ENCODE results near the gene MAPK13. TPM values are rescaled to one million over a fixed set of nuclear protein-coding genes. Genes with fewer than 3 reads are reported as not detected.
A peak's percentile ranks its signal among the peaks of the same experiment; 100 is the strongest.

Gene MAPK13
- total RNA-seq, 1 experiment from 2014 or later: 47.3 TPM

- ChIA-PET POLR2A (no interaction called here), RAD21 (ENCODE audit: low non-redundant PET in 1 of 2, low total read pairs in 2 of 2, uncharacterized antibody in 2 of 2, unreplicated experiment in 2 of 2) (no interaction called here), CTCF (interaction anchor here (0.9 kb wide), 1 partner anchor 11 kb away, joined by 3 read pairs; no protein-coding TSS in a partner anchor)
- no peak for ATAC-seq
- no peaks in the 10 kb centered on the region for H3K27me3 ChIP-seq (ENCODE audit: insufficient read depth, low read length)
- H3K36me3 ChIP-seq (ENCODE audit: control insufficient read depth in 1 of 2, insufficient read depth in 2 of 2, low read length in 2 of 2): peaks cover 4 to 6% of the 10 kb centered on the region in 2 experiments; a peak in 2 of 4 replicates
- H3K79me2 ChIP-seq (ENCODE audit: insufficient read depth, low read length): no peaks in the 10 kb centered on the region; the same call in 1 of the 2 replicates
- H3K4me2 ChIP-seq (ENCODE audit: low read length): peak overlapping the region; percentile 62; the same call in 1 of the 2 replicates
- H3K4me1 ChIP-seq (ENCODE audit: control insufficient read depth in 1 of 2, insufficient read depth in 2 of 2, low read length in 2 of 2): peaks cover 30 to 61% of the 10 kb centered on the region in 2 experiments
- BruUV-seq (replicated peaks): no TSS peak
- no peaks in the 10 kb centered on the region for H3K9me2 ChIP-seq (ENCODE audit: insufficient read depth)
- H4K20me1 ChIP-seq (ENCODE audit: insufficient read depth): no peaks in the 10 kb centered on the region
- intact Hi-C loops (cut with micrococcal nuclease): no loop called here
- no peak overlapping the region for H2AFZ ChIP-seq (ENCODE audit: low read depth, low read length, poor library complexity, severe bottlenecking)
- H3K27ac ChIP-seq (ENCODE audit: low read depth, low read length): no peak overlapping the region
- no peaks in the 10 kb centered on the region for H3K9me3 ChIP-seq (ENCODE audit: control insufficient read depth in 1 of 2, insufficient read depth in 1 of 2, low read depth in 1 of 2, low read length in 2 of 2)
- TF ChIP-seq CBX3 (IDR thresholded peaks at IDR 0.05; ENCODE audit: low read depth): no peak
- no peak for TF ChIP-seq JUND (IDR thresholded peaks at IDR 0.05)
- TF ChIP-seq ZNF274 (IDR thresholded peaks at IDR 0.05; ENCODE audit: low read depth, low read length): no peak
- TF ChIP-seq ZBTB33 (IDR thresholded peaks at IDR 0.05; ENCODE audit: extremely low read depth, insufficient replicate concordance, low read length): no peak
- no peak for TF ChIP-seq REST (IDR thresholded peaks at IDR 0.05; ENCODE audit: low read depth)
- no peak for TF ChIP-seq ELF1 (IDR thresholded peaks at IDR 0.05; ENCODE audit: borderline replicate concordance, low read depth)
- TF ChIP-seq EGR1 (IDR thresholded peaks at IDR 0.05; ENCODE audit: low read depth): no peak
- TF ChIP-seq RAD21 (IDR thresholded peaks at IDR 0.05; ENCODE audit: low read depth): no peak
- TF ChIP-seq ATF3 (IDR thresholded peaks at IDR 0.05): no peak
- TF ChIP-seq CTCF (IDR thresholded peaks at IDR 0.05 in 2 of 3, conservative IDR thresholded peaks at IDR 0.05 in 1 of 3; ENCODE audit: borderline replicate concordance in 1 of 3, insufficient read depth in 1 of 3, low read depth in 2 of 3, low read length in 2 of 3): no peak
- no peak for TF ChIP-seq POLR2AphosphoS5 (IDR thresholded peaks at IDR 0.05; ENCODE audit: low read depth, low read length)
- no peak for TF ChIP-seq SRF (IDR thresholded peaks at IDR 0.05; ENCODE audit: low read depth)
- TF ChIP-seq EZH2phosphoT487 (IDR thresholded peaks at IDR 0.05; ENCODE audit: borderline replicate concordance): no peak
- TF ChIP-seq MAX (IDR thresholded peaks at IDR 0.05): no peak
- no peak for TF ChIP-seq EZH2 (IDR thresholded peaks at IDR 0.05)
- no peak for TF ChIP-seq YY1 (IDR thresholded peaks at IDR 0.05; ENCODE audit: extremely low read depth, insufficient replicate concordance, low read depth, low read length)
- no peak for TF ChIP-seq POLR2A (IDR thresholded peaks at IDR 0.05; ENCODE audit: borderline replicate concordance, extremely low read depth, insufficient read depth, insufficient read length)
- TF ChIP-seq CEBPB (IDR thresholded peaks at IDR 0.05; ENCODE audit: low read depth): no peak
- no peak for TF ChIP-seq FOSL1 (IDR thresholded peaks at IDR 0.05; ENCODE audit: low read depth)
- no peak for DNase-seq (ENCODE audit: low read depth, low spot score)
- H3K4me3 ChIP-seq (replicated peaks in 1 of 2; ENCODE audit: low read depth in 1 of 2, low read length in 2 of 2): no peak overlapping the region
- no peak overlapping the region for H3K9ac ChIP-seq (ENCODE audit: low read length)
Observed at GRCh38 chr6:36128793-36129192, 1.5 kb upstream of the MAPK13 start.

All from HCT116 (cell line).